ENCODE measurements around the gene LTBP2.

Gene LTBP2

DNA sequence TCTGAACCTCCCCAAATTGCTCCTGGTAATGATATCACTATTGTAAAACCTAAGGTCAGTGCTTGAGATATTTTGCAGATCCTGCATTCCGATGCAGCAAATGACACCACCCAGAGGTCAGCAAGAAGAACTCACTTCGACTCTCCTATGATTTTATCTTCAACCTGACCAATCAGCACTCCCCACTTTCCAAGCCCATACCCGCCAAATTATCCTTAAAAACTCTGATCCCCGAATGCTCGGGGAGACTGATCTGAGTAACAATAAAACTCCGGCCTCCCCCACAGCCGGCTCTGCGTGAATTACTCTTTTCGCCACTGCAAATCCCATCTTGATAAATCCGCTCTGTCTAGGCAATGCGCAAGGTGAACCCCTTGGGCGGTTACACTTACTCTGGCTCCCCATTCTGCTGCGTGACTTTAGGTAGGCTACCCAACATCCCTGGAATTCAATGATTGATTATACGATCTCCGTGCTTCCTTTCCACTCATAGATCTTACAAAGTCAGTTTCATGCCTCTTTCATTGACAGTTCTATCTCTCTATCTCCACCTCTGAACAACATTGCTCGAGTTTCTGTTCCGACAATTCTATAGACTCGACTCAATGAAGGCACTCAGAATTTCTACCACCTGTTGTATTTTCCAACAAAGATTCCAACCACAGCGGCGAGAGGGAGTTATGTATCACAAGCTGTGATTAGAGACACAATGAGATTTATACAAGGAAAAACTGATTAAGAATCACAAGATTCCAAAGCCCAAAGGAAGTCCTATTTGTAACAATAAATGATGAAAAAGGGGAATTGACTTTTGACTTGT, 119.9 kb downstream of the LTBP2 start:
- no peaks in the 10 kb centered on the region for H3K9me3 Mint-ChIP-seq
- no peak overlapping the region for H3K4me3 Mint-ChIP-seq
- H3K4me1 Mint-ChIP-seq (ENCODE audit: low read depth), result peaks cover 47% of the 10 kb centered on the region
- peaks cover 31% of the 10 kb centered on the region for H3K36me3 Mint-ChIP-seq (ENCODE audit: low read depth)
- intact Hi-C loops (cut with micrococcal nuclease), result loop anchor here (2.0 to 5.0 kb wide), 4 partner anchors 120 to 275 kb away; partner anchors contain the start of genes AREL1, FCF1 and LTBP2
- no peak overlapping the region for H3K27ac Mint-ChIP-seq
- H3K27me3 Mint-ChIP-seq, result no peaks in the 10 kb centered on the region

DNA sequence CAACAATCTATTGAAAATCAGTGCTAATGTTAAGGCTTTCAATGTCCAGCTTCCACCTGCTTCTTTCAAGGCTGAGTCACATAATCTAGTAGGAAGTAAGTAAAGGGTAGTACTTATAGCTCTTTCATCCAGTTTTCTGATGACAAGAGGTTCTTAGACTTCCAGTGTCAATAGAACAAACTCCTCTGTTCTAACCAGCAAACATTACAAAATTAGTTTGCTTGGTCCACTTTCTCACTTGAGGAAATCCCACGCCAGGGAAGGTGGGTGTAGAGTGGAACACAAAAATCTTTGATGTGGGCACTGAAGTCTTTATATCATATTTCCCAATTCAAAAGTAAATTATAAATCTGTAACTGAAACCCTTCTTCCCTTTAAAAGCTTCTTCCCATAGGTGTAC, 121.6 kb downstream of the LTBP2 start:
- H3K4me3 Mint-ChIP-seq, result peak overlapping the region; percentile 45
- no peak overlapping the region for H3K27ac Mint-ChIP-seq
- peaks cover 48% of the 10 kb centered on the region for H3K36me3 Mint-ChIP-seq (ENCODE audit: low read depth)
- H3K4me1 Mint-ChIP-seq (ENCODE audit: low read depth), result peaks cover 60% of the 10 kb centered on the region
- no peaks in the 10 kb centered on the region for H3K27me3 Mint-ChIP-seq
- no peaks in the 10 kb centered on the region for H3K9me3 Mint-ChIP-seq
- intact Hi-C loops (cut with micrococcal nuclease), result loop anchor here (5.0 kb wide), 3 partner anchors 122 to 277 kb away; partner anchors contain the start of gene LTBP2

DNA sequence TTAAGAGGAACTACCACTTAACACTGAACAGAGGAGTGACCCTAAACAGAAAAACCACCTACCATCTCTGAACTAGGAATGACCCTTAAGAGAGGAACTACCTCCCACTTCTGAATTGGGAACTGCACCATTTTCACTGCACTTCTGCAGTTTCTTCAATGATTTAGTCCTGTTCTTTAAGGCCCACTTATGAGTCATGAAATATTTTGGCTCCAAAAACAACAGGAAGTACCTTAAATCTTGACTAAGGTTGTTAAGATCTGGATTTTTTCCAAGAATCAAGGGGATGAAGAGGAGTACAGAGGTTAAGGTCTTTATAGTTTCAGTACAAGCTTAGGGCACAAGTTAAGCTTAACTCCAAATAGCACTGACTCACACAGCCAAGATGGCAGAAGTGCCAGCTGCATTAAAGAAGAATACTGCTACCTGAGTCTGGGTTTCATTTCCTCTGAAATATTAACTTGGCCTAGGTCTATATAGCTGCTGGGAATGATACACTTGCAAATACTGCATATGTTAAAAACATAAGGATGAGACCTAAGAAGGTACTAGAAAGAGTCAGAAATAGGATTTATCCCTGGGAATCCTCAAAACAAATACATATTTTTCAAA, 123.1 kb downstream of the LTBP2 start:
- H3K27ac Mint-ChIP-seq, result peak overlapping the region; percentile 70
- intact Hi-C loops (cut with micrococcal nuclease), result no loop called here
- no peaks in the 10 kb centered on the region for H3K9me3 Mint-ChIP-seq
- peaks cover 54% of the 10 kb centered on the region for H3K4me1 Mint-ChIP-seq (ENCODE audit: low read depth)
- peak overlapping the region; percentile 48 for H3K4me3 Mint-ChIP-seq
- peaks cover 64% of the 10 kb centered on the region for H3K36me3 Mint-ChIP-seq (ENCODE audit: low read depth)
- no peaks in the 10 kb centered on the region for H3K27me3 Mint-ChIP-seq

DNA sequence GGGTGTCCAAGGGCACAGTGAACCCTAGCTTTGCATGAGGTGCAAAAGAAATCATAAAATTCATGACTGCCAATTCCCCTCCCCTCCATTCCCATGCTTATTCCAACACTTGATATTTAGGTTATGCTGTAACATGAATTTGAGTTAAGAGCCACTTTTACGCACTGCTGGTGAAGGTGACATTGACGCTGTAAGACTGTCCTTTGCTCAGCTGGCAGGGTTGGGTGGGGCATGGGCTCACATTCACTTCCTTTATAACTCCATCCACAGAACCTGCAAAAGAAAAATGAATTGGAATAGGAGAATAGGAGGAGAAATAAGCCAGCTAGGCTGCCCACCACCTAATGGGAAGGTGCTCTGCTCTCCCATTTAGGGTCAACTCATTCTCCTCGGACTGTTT, 125.9 kb downstream of the LTBP2 start:
- intact Hi-C loops (cut with micrococcal nuclease), result no loop called here
- H3K4me3 Mint-ChIP-seq, result no peak overlapping the region
- no peak overlapping the region for H3K27ac Mint-ChIP-seq
- H3K36me3 Mint-ChIP-seq (ENCODE audit: low read depth), result peaks cover 84% of the 10 kb centered on the region
- H3K9me3 Mint-ChIP-seq, result no peaks in the 10 kb centered on the region
- H3K27me3 Mint-ChIP-seq, result no peaks in the 10 kb centered on the region
- H3K4me1 Mint-ChIP-seq (ENCODE audit: low read depth), result peaks cover 49% of the 10 kb centered on the region

DNA sequence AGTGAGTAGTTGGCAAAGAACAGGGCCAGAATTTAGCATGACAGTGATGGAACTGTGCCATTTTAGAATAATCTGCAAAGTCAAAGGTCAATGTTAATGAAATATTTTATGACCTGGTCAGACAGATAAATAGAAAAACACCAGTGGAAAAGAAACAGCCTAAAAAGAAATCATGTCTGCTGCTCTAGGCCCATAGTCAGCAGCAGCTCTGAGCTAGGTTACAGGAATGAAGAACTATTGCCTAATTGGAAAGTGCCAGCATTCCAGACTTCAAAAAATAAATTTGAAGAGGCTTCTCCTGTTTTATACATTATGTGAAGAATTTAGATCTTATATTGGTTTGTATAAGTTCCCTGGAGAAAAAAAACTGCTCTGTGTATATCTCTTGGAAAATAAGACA, 128.7 kb downstream of the LTBP2 start:
- Mint-ChIP-seq H3K4me3 (no peak overlapping the region), H3K9me3 (no peaks in the 10 kb centered on the region), H3K4me1 (ENCODE audit: low read depth) (peaks cover 35% of the 10 kb centered on the region), H3K27me3 (no peaks in the 10 kb centered on the region), H3K36me3 (ENCODE audit: low read depth) (peaks cover 98% of the 10 kb centered on the region), H3K27ac (no peak overlapping the region)
- intact Hi-C loops (cut with micrococcal nuclease), result no loop called here

GRCh38 chr14:74482571-74482970, 129.5 kb downstream of the LTBP2 start:
- H3K27ac Mint-ChIP-seq, result no peak overlapping the region
- intact Hi-C loops (cut with micrococcal nuclease), result no loop called here
- H3K36me3 Mint-ChIP-seq (ENCODE audit: low read depth), result peaks cover 98% of the 10 kb centered on the region
- H3K4me1 Mint-ChIP-seq (ENCODE audit: low read depth), result peaks cover 27% of the 10 kb centered on the region
- H3K4me3 Mint-ChIP-seq, result no peak overlapping the region
- H3K9me3 Mint-ChIP-seq, result no peaks in the 10 kb centered on the region
- H3K27me3 Mint-ChIP-seq, result no peaks in the 10 kb centered on the region

- intact Hi-C loops (cut with micrococcal nuclease), result no loop called here
- Mint-ChIP-seq H3K9me3 (no peaks in the 10 kb centered on the region), H3K4me1 (ENCODE audit: low read depth) (peaks cover 29% of the 10 kb centered on the region), H3K36me3 (ENCODE audit: low read depth) (peaks cover 98% of the 10 kb centered on the region), H3K27me3 (no peaks in the 10 kb centered on the region), H3K4me3 (no peak overlapping the region), H3K27ac (no peak overlapping the region)
Measured at GRCh38 chr14:74480046-74480445, 132.0 kb downstream of the LTBP2 start.

DNA sequence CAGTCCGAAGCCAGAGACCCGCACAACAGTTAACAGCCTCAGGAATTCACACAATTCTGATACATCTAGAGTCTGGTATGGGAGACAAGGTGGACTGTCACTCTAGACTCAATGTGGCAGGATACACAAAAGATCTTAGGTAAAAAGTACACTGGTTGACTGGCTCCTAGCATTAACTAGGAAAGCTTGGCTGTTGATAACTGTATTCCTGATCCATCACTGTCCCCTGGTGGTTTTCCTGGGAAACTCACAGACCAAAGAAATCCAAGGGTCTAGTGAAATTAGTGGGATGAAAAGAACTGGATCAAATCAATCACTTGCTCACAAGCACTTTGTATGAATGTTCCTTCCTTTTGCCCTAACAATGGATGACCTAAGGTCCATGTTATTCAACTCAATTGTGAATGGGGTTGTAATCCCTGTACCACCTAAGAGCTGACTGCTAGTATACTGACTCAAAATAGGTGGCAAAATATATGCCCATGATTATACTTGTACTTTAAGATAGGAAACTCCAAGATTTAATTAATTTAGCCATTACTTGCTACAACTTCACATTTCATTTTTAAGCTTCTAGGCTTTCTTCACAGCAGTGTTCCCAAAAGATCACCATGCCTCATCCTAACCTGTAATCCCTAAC, 132.9 kb downstream of the LTBP2 start:
- intact Hi-C loops (cut with micrococcal nuclease), result no loop called here
- H3K4me3 Mint-ChIP-seq, result no peak overlapping the region
- no peaks in the 10 kb centered on the region for H3K9me3 Mint-ChIP-seq
- no peak overlapping the region for H3K27ac Mint-ChIP-seq
- peaks cover 98% of the 10 kb centered on the region for H3K36me3 Mint-ChIP-seq (ENCODE audit: low read depth)
- no peaks in the 10 kb centered on the region for H3K27me3 Mint-ChIP-seq
- H3K4me1 Mint-ChIP-seq (ENCODE audit: low read depth), result peaks cover 33% of the 10 kb centered on the region

- H3K4me3 Mint-ChIP-seq, result no peak overlapping the region
- H3K4me1 Mint-ChIP-seq (ENCODE audit: low read depth), result peaks cover 52% of the 10 kb centered on the region
- intact Hi-C loops (cut with micrococcal nuclease), result no loop called here
- H3K27me3 Mint-ChIP-seq, result no peaks in the 10 kb centered on the region
- peaks cover 100% of the 10 kb centered on the region for H3K36me3 Mint-ChIP-seq (ENCODE audit: low read depth)
- peaks cover 9% of the 10 kb centered on the region for H3K9me3 Mint-ChIP-seq
- H3K27ac Mint-ChIP-seq, result no peak overlapping the region
Measured at GRCh38 chr14:74476607-74477006, 135.4 kb downstream of the LTBP2 start.

- H3K4me3 Mint-ChIP-seq, result no peak overlapping the region
- peaks cover 9% of the 10 kb centered on the region for H3K9me3 Mint-ChIP-seq
- intact Hi-C loops (cut with micrococcal nuclease), result no loop called here
- H3K4me1 Mint-ChIP-seq (ENCODE audit: low read depth), result peaks cover 54% of the 10 kb centered on the region
- H3K36me3 Mint-ChIP-seq (ENCODE audit: low read depth), result peaks cover 100% of the 10 kb centered on the region
- H3K27ac Mint-ChIP-seq, result no peak overlapping the region
- H3K27me3 Mint-ChIP-seq, result no peaks in the 10 kb centered on the region
Measured at GRCh38 chr14:74476107-74476506, 135.9 kb downstream of the LTBP2 start.

- peaks cover 100% of the 10 kb centered on the region for H3K36me3 Mint-ChIP-seq (ENCODE audit: low read depth)
- intact Hi-C loops (cut with micrococcal nuclease), result no loop called here
- no peak overlapping the region for H3K27ac Mint-ChIP-seq
- H3K4me1 Mint-ChIP-seq (ENCODE audit: low read depth), result peaks cover 58% of the 10 kb centered on the region
- no peaks in the 10 kb centered on the region for H3K27me3 Mint-ChIP-seq
- H3K4me3 Mint-ChIP-seq, result no peak overlapping the region
- H3K9me3 Mint-ChIP-seq, result peaks cover 9% of the 10 kb centered on the region
Measured at GRCh38 chr14:74475678-74476077, 136.4 kb downstream of the LTBP2 start.

DNA sequence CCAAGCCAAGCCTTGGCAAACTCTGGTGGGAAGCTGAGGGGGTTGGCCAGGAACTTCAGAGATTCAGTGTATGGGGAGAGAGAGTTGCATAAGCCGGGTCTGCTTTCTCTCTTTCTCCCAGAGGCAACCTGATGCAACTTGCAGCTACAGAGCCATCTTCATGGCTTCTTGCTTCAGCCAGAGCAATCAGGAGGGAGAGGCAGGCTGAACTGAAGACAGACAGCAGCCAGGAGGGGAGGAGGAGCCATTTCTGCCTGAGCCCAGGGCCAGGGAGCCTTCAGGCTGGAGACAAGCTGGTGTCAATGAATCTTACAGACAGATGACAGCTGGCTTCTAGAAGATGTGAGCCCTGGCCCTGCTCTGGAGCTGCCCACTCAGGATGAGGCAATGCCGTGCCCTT, 137.7 kb downstream of the LTBP2 start:
- peak overlapping the region; percentile 55 for H3K27ac Mint-ChIP-seq
- intact Hi-C loops (cut with micrococcal nuclease), result no loop called here
- H3K36me3 Mint-ChIP-seq (ENCODE audit: low read depth), result peaks cover 99% of the 10 kb centered on the region
- H3K4me3 Mint-ChIP-seq, result no peak overlapping the region
- H3K27me3 Mint-ChIP-seq, result no peaks in the 10 kb centered on the region
- peaks cover 9% of the 10 kb centered on the region for H3K9me3 Mint-ChIP-seq
- peaks cover 66% of the 10 kb centered on the region for H3K4me1 Mint-ChIP-seq (ENCODE audit: low read depth)

DNA sequence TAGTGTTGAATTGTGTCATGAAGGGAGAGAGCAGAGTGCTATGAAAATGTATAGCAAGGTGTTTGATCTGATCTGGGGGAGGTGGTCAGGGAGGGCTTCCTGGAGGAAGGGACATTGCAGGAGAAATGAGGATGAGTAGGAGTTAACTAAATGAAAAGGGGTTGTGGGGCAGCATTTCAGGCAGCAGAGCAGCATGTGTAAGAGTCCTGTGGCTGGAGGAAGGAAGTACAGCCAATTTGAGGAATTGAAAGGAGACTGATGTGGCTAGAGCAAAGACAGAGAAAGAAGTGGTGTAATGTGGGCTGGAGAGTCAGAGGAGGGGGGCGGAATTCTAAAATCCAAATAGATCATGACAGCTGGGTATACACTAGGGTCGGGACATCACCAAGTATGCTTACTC, 139.4 kb downstream of the LTBP2 start:
- H3K27ac Mint-ChIP-seq, result peak overlapping the region; percentile 2

More for the DNA sequence above, 139.4 kb downstream of the LTBP2 start:
- Mint-ChIP-seq H3K9me3 (peaks cover 9% of the 10 kb centered on the region), H3K4me3 (no peak overlapping the region), H3K4me1 (ENCODE audit: low read depth) (peaks cover 74% of the 10 kb centered on the region), H3K27me3 (no peaks in the 10 kb centered on the region), H3K36me3 (ENCODE audit: low read depth) (peaks cover 97% of the 10 kb centered on the region)
- intact Hi-C loops (cut with micrococcal nuclease), result no loop called here
